Measurements from ENCODE around the gene GGTLC2. TPM values are rescaled to one million over a fixed set of nuclear protein-coding genes. Genes with fewer than 3 reads are reported as not detected.
"Not testable (repeated sequence)": the region's sequence is repeated elsewhere in the genome, so short reads cannot be mapped to it uniquely, and the experiment has no call there.

Gene GGTLC2
- total RNA-seq, 6 donors from 2014 or later = 0.89 to 5.3 (median 4.3) TPM; not detected in 2

- no peak for DNase-seq
- Histone ChIP-seq H3K4me1 (no peaks in the 10 kb centered on the region), H3K27me3 (no peaks in the 10 kb centered on the region), H3K4me3 (no peak overlapping the region), H3K9me3 (peaks cover 0 to 7% (median 0%) of the 10 kb centered on the region in 4 donors), H3K36me3 (no peaks in the 10 kb centered on the region), H3K27ac (no peak overlapping the region)
- TF ChIP-seq POLR2AphosphoS5 (IDR thresholded peaks at IDR 0.05) (no peak), POLR2A (IDR thresholded peaks at IDR 0.05) (no peak), CTCF (IDR thresholded peaks at IDR 0.05) (no peak)
- no peak for ATAC-seq (ENCODE audit: low FRiP score in 2 of 2)
- 80 to 82% methylated on average over 3 of the region's 3 CpGs for WGBS, 2 donors
Measured at GRCh38 chr22:22603470-22603947, 40.9 kb upstream of the GGTLC2 start.

GRCh38 chr22:22604326-22605073, 39.9 kb upstream of the GGTLC2 start:
- peak in 1 of 2 donors; percentile 34 for ATAC-seq (ENCODE audit: low FRiP score in 2 of 2)
- TF ChIP-seq EP300 (IDR thresholded peaks at IDR 0.05) (no peak), POLR2A (IDR thresholded peaks at IDR 0.05) (no peak), CTCF (IDR thresholded peaks at IDR 0.05) (no peak), POLR2AphosphoS5 (IDR thresholded peaks at IDR 0.05) (no peak)
- no peak overlapping the region for H3K4me3 ChIP-seq
- H3K27me3 ChIP-seq = no peaks in the 10 kb centered on the region
- DNase-seq = no peak
- H3K9me3 ChIP-seq = peaks cover 0 to 7% (median 0%) of the 10 kb centered on the region in 4 donors
- WGBS, 2 donors = 73 to 76% methylated on average over 2 to 3 of the region's 3 CpGs
- H3K36me3 ChIP-seq = no peaks in the 10 kb centered on the region
- no peak overlapping the region for H3K27ac ChIP-seq
- no peaks in the 10 kb centered on the region for H3K4me1 ChIP-seq

GRCh38 chr22:22605074-22605404, 39.4 kb upstream of the GGTLC2 start:
- Histone ChIP-seq H3K27ac (no peak overlapping the region), H3K36me3 (no peaks in the 10 kb centered on the region), H3K4me3 (no peak overlapping the region), H3K4me1 (no peaks in the 10 kb centered on the region), H3K9me3 (peaks cover 0 to 7% (median 0%) of the 10 kb centered on the region in 4 donors), H3K27me3 (no peaks in the 10 kb centered on the region)
- TF ChIP-seq CTCF (IDR thresholded peaks at IDR 0.05) (no peak), EP300 (IDR thresholded peaks at IDR 0.05) (no peak), POLR2AphosphoS5 (IDR thresholded peaks at IDR 0.05) (no peak), POLR2A (IDR thresholded peaks at IDR 0.05) (no peak)
- ATAC-seq (ENCODE audit: low FRiP score in 2 of 2) (no peak), DNase-seq (no peak)
- WGBS, 2 donors = 43 to 80% methylated on average over 3 of the region's 3 CpGs

GRCh38 chr22:22608022-22608421, 36.4 kb upstream of the GGTLC2 start:
- DNase-seq; H3K27me3 ChIP-seq; H3K27ac ChIP-seq; H3K4me1 ChIP-seq; H3K4me3 ChIP-seq; ATAC-seq (ENCODE audit: low FRiP score in 2 of 2); H3K36me3 ChIP-seq; H3K9me3 ChIP-seq: not testable (repeated sequence)
- WGBS, 2 donors = 90 to 94% methylated on average over 3 of the region's 3 CpGs

GRCh38 chr22:22609291-22609690, 35.1 kb upstream of the GGTLC2 start:
- Histone ChIP-seq H3K36me3 (no peaks in the 10 kb centered on the region), H3K27me3 (no peaks in the 10 kb centered on the region), H3K9me3 (peaks cover 0 to 7% (median 0%) of the 10 kb centered on the region in 4 donors), H3K27ac (no peak overlapping the region), H3K4me3 (no peak overlapping the region), H3K4me1 (no peaks in the 10 kb centered on the region)
- whole genome bisulfite sequencing, 2 donors = 61 to 71% methylated on average over 5 of the region's 5 CpGs
- TF ChIP-seq POLR2A (IDR thresholded peaks at IDR 0.05) = no peak
- no peak for TF ChIP-seq CTCF (IDR thresholded peaks at IDR 0.05)
- TF ChIP-seq EP300 (IDR thresholded peaks at IDR 0.05) = no peak
- TF ChIP-seq POLR2AphosphoS5 (IDR thresholded peaks at IDR 0.05) = no peak
- ATAC-seq (ENCODE audit: low FRiP score in 2 of 2) = no peak
- DNase-seq = no peak
